H1 (cell line): ENCODE measurements around the gene PPP2R2B. TPM values are rescaled to one million over a fixed set of nuclear protein-coding genes. Genes with fewer than 3 reads are reported as not detected.

Experiments used
- CTCF ChIA-PET: fragments of 300-600 bp; sonication (Branson Sonifier 250); formaldehyde crosslinking; loops from one replicate; lab custom pipeline; 2021; ENCODE audit not compliant: partially characterized antibody; lab: Charles Lee
- POLR2A ChIA-PET: fragments of 300-600 bp; sonication (Branson Sonifier 250); formaldehyde crosslinking; loops from one replicate; lab custom pipeline; 2021; ENCODE audit warnings: inconsistent platforms; ENCODE audit not compliant: partially characterized antibody; lab: Charles Lee
- DNase-seq, 2 experiments: peaks; one replicate each; pipeline versions ENCODE4 v3.0.0 to v3.0.0-alpha.2; 2010 to 2022; ENCODE audit warnings: low spot score in 2 of 2, low read depth in 1 of 2, mixed read lengths in 1 of 2
- FAIRE-seq: peaks from 2 replicates; lab custom pipeline; 2011; peaks lifted over from hg19 to GRCh38; lab: Jason Lieb, UNC
- H2AFZ ChIP-seq: 2 replicates; pipeline ENCODE4 v1.8.1; 2012; ENCODE audit warnings: low read length, inconsistent platforms
- H2AK5ac ChIP-seq: 2 replicates; pipeline ENCODE4 v1.6.1; 2013; ENCODE audit warnings: low read depth, low read length
- H2BK120ac ChIP-seq: replicated peaks from 2 replicates; pipeline ENCODE3; 2013; ENCODE audit warnings: low read depth, low read length, inconsistent platforms
- H2BK12ac ChIP-seq: 2 replicates; pipeline ENCODE4 v1.6.1; 2013; ENCODE audit warnings: low read depth, low read length
- H2BK15ac ChIP-seq: 2 replicates; pipeline ENCODE4 v1.6.1; 2013; ENCODE audit warnings: low read length
- H2BK20ac ChIP-seq: 2 replicates; pipeline ENCODE4 v1.6.1; 2013; ENCODE audit warnings: low read length
- H2BK5ac ChIP-seq: 2 replicates; pipeline ENCODE4 v1.6.1; 2013; ENCODE audit warnings: low read depth, low read length
- H3K14ac ChIP-seq: 2 replicates; pipeline ENCODE4 v1.6.1; 2013; ENCODE audit warnings: inconsistent platforms; ENCODE audit not compliant: insufficient read length
- H3K18ac ChIP-seq: 2 replicates; pipeline ENCODE4 v1.6.1; 2013; ENCODE audit warnings: low read length; ENCODE audit errors: extremely low read depth
- H3K23ac ChIP-seq: 2 replicates; pipeline ENCODE4 v1.6.1; 2013; ENCODE audit warnings: inconsistent platforms; ENCODE audit not compliant: insufficient read length
- H3K23me2 ChIP-seq: 2 replicates; pipeline ENCODE4 v1.6.1; 2013; ENCODE audit warnings: low read depth, low read length
- H3K27ac ChIP-seq: 2 replicates; pipeline ENCODE4 v1.6.1; 2011; ENCODE audit warnings: low read depth, low read length, inconsistent platforms
- H3K27me3 ChIP-seq, 4 experiments: replicated peaks in 1 of 4; 1 replicate in 1 of 4; 2 replicates in 3 of 4; pipeline versions ENCODE4 v1.6.1 to v1.8.1; 2011 to 2013; ENCODE audit warnings: low read length in 3 of 4, mild to moderate bottlenecking in 3 of 4, inconsistent platforms in 2 of 4, mixed read lengths in 2 of 4, moderate library complexity in 1 of 4; ENCODE audit not compliant: control insufficient read depth in 3 of 4, insufficient read depth in 3 of 4; ENCODE audit errors: extremely low read depth in 1 of 4
- H3K36me3 ChIP-seq, 4 experiments: 2 replicates each; pipeline versions ENCODE4 v1.6.1 to v1.8.1; 2011 to 2013; ENCODE audit warnings: mild to moderate bottlenecking in 4 of 4, low read length in 3 of 4, moderate library complexity in 2 of 4, control low read depth in 1 of 4, inconsistent platforms in 1 of 4; ENCODE audit not compliant: insufficient read depth in 4 of 4, control insufficient read depth in 2 of 4
- H3K4ac ChIP-seq: replicated peaks from 2 replicates; pipeline ENCODE3; 2013; ENCODE audit warnings: low read length, low read depth, mixed read lengths, inconsistent platforms; ENCODE audit not compliant: insufficient read length
- H3K4me1 ChIP-seq, 4 experiments: replicated peaks in 1 of 4; 1 replicate in 1 of 4; 2 replicates in 3 of 4; pipeline versions ENCODE4 v1.6.1 to v1.8.1; 2011 to 2013; ENCODE audit warnings: low read length in 3 of 4, inconsistent platforms in 2 of 4, mixed read lengths in 1 of 4; ENCODE audit not compliant: insufficient read depth in 4 of 4, control insufficient read depth in 3 of 4
- H3K4me2 ChIP-seq, 2 experiments: 2 replicates each; pipeline versions ENCODE4 v1.6.1 to v1.8.1; 2011 to 2013; ENCODE audit warnings: low read depth in 2 of 2, low read length in 2 of 2, control low read depth in 1 of 2, inconsistent platforms in 1 of 2, mild to moderate bottlenecking in 1 of 2; ENCODE audit not compliant: insufficient read depth in 1 of 2
- H3K4me3 ChIP-seq, 4 experiments: fragments of 200-600, 300-600 bp in 1 of 4; sonication (generic), shearing (Covaris generic), sonication (Bioruptor Twin) in 1 of 4; 2 replicates each; pipeline versions ENCODE4 v1.5.1 to v1.8.1; 2011 to 2016; ENCODE audit warnings: low read length in 4 of 4, low read depth in 3 of 4, control low read depth in 2 of 4, inconsistent platforms in 2 of 4, mild to moderate bottlenecking in 2 of 4, mixed read lengths in 1 of 4, moderate library complexity in 1 of 4; ENCODE audit not compliant: insufficient read depth in 2 of 4; ENCODE audit errors: extremely low read depth in 1 of 4
- H3K56ac ChIP-seq: replicated peaks from 2 replicates; pipeline ENCODE3; 2013; ENCODE audit warnings: low read depth, mild to moderate bottlenecking, mixed read lengths, low read length, inconsistent platforms; ENCODE audit not compliant: insufficient read length
- H3K79me1 ChIP-seq: 2 replicates; pipeline ENCODE4 v1.6.1; 2013; ENCODE audit warnings: low read depth, low read length, control low read depth
- H3K79me2 ChIP-seq, 2 experiments: 2 replicates each; pipeline versions ENCODE4 v1.6.1 to v1.8.1; 2012 to 2013; ENCODE audit warnings: low read length in 2 of 2, mild to moderate bottlenecking in 2 of 2, inconsistent platforms in 1 of 2; ENCODE audit not compliant: insufficient read depth in 2 of 2, control insufficient read depth in 1 of 2
- H3K9ac ChIP-seq, 4 experiments: replicated peaks in 1 of 4; 1 replicate in 1 of 4; 2 replicates in 3 of 4; pipeline versions ENCODE4 v1.6.1 to v1.8.1; 2011 to 2013; ENCODE audit warnings: low read depth in 3 of 4, low read length in 3 of 4, control low read depth in 2 of 4, mild to moderate bottlenecking in 2 of 4, moderate library complexity in 2 of 4, inconsistent platforms in 1 of 4; ENCODE audit errors: extremely low read depth in 1 of 4
- H3K9me3 ChIP-seq, 2 experiments: 2 replicates each; pipeline versions ENCODE4 v1.6.1 to v1.8.1; 2012 to 2013; ENCODE audit warnings: mild to moderate bottlenecking in 2 of 2, moderate library complexity in 2 of 2, control low read depth in 1 of 2, inconsistent platforms in 1 of 2, low read depth in 1 of 2, low read length in 1 of 2, mixed read lengths in 1 of 2; ENCODE audit not compliant: insufficient read depth in 2 of 2
- H4K20me1 ChIP-seq, 2 experiments: replicated peaks in 1 of 2; 2 replicates each; pipeline versions ENCODE3 to v1.8.1; 2011 to 2013; ENCODE audit warnings: inconsistent platforms in 2 of 2, low read length in 2 of 2, mild to moderate bottlenecking in 1 of 2; ENCODE audit not compliant: insufficient read depth in 2 of 2, control insufficient read depth in 1 of 2
- H4K5ac ChIP-seq: 2 replicates; pipeline ENCODE4 v1.6.1; 2013; ENCODE audit warnings: low read length, low read depth, mixed read lengths, inconsistent platforms; ENCODE audit not compliant: insufficient read length
- H4K8ac ChIP-seq: 2 replicates; pipeline ENCODE4 v1.8.0; 2013; ENCODE audit warnings: mild to moderate bottlenecking, moderate library complexity, low read length, inconsistent platforms; ENCODE audit not compliant: insufficient read depth; ENCODE audit errors: extremely low read depth
- H4K91ac ChIP-seq: replicated peaks from 2 replicates; pipeline ENCODE3; 2013; ENCODE audit warnings: low read length, mixed read lengths, inconsistent platforms; ENCODE audit not compliant: insufficient read length
- BACH1 ChIP-seq: IDR thresholded peaks from 2 replicates; pipeline ENCODE4 v1.6.1; 2012; ENCODE audit warnings: low read length, improper control_type of control experiment
- CEBPB ChIP-seq: IDR thresholded peaks from 2 replicates; pipeline ENCODE4 v1.6.1; 2012; ENCODE audit warnings: low read depth, low read length
- HDAC2 ChIP-seq, 2 experiments: fragments of 300-600 bp in 1 of 2; sonication (generic) in 1 of 2; IDR thresholded peaks; 2 replicates each; pipeline ENCODE4 v1.6.1; 2011 to 2012; ENCODE audit warnings: low read depth in 2 of 2, low read length in 2 of 2, mild to moderate bottlenecking in 2 of 2, moderate library complexity in 2 of 2, borderline replicate concordance in 1 of 2, inconsistent platforms in 1 of 2
- MAFK ChIP-seq: IDR thresholded peaks from 2 replicates; pipeline ENCODE4 v1.6.1; 2012; ENCODE audit warnings: low read depth, mild to moderate bottlenecking, improper control_type of control experiment, low read length
- NANOG ChIP-seq: IDR thresholded peaks from 2 replicates; pipeline ENCODE4 v1.6.1; 2011; ENCODE audit warnings: low read length, low read depth, mild to moderate bottlenecking, inconsistent platforms; ENCODE audit not compliant: insufficient read depth, poor library complexity, severe bottlenecking
- POLR2AphosphoS5 ChIP-seq: IDR thresholded peaks from 2 replicates; pipeline ENCODE4 v1.6.1; 2011; ENCODE audit warnings: low read depth, low read length
- SP4 ChIP-seq: IDR thresholded peaks from 2 replicates; pipeline ENCODE4 v1.6.1; 2012; ENCODE audit warnings: low read length, inconsistent platforms
- WGBS, 2 experiments: shearing (Covaris generic) in 1 of 2; methylation state at CpG; one replicate each; pipeline versions ENCODE4 v1.1.6 to v1.1.7; 2013 to 2015; ENCODE audit warnings: low lambda C conversion rate in 2 of 2, mixed read lengths in 2 of 2, inconsistent platforms in 1 of 2, low coverage in 1 of 2, missing lambda C conversion rate in 1 of 2; ENCODE audit not compliant: insufficient replicate concordance in 2 of 2, insufficient coverage in 1 of 2, insufficient read length in 1 of 2; ENCODE audit errors: extremely low coverage in 1 of 2, missing lambda C conversion rate in 1 of 2; 5-methylcytosine and 5-hydroxymethylcytosine counted together
- polyA plus RNA-seq, 7 experiments: library from polyadenylated mRNA; depleted of rRNA in 3 of 7; stranded (reverse) in 5 of 7; unstranded in 2 of 7; fragments of >200 nt in 5 of 7; fragments of 200-250 nt in 2 of 7; gene quantifications; 1 replicate in 5 of 7; 2 replicates in 1 of 7; 4 replicates in 1 of 7; pipeline versions ENCODE4 v1.2.1 to v1.2.3, GENCODE V29; 2011 to 2013; ENCODE audit warnings: missing spikeins in 2 of 7, mixed read lengths in 2 of 7
- total RNA-seq: library from RNA; stranded (reverse); fragmentation: NEBNext Ultra II Directional; extraction: Animal tissue kit (Norgen Biotek cat#: 25700); gene quantifications from 2 replicates; pipeline ENCODE4 v1.2.1, GENCODE V29; 2021
- TF ChIP-seq, protein P1 (sequence below): IDR thresholded peaks from 2 replicates; pipeline ENCODE4 v1.6.1; 2011; ENCODE audit warnings: low read depth, mild to moderate bottlenecking, low read length; ENCODE audit not compliant: insufficient read depth
- TF ChIP-seq, protein P2 (sequence below), 3 experiments: IDR thresholded peaks; 1 replicate in 2 of 3; 2 replicates in 1 of 3; pipeline versions ENCODE4 v1.5.1 to v1.6.1; 2011; ENCODE audit warnings: low read length in 3 of 3, mild to moderate bottlenecking in 3 of 3, inconsistent platforms in 2 of 3, low read depth in 1 of 3, moderate library complexity in 1 of 3; ENCODE audit not compliant: insufficient read depth in 1 of 3; ENCODE audit errors: control extremely low read depth in 1 of 3
- TF ChIP-seq, protein P3 (sequence below): IDR thresholded peaks from 2 replicates; pipeline ENCODE4 v1.6.1; 2012; ENCODE audit warnings: inconsistent platforms

Gene PPP2R2B
- total and polyA plus RNA-seq, 2 of the 8 experiments (the other 6 are each of a cell fraction or from before 2014, with no cell fraction given), result 21.1 to 37.1 TPM

GRCh38 chr5:146756546-146756945 is 122.0 kb downstream of the PPP2R2B start:
- no peaks in the 10 kb centered on the region for H3K9me3 ChIP-seq
- H3K56ac ChIP-seq, result no peak overlapping the region
- no peak overlapping the region for H3K4me2 ChIP-seq
- H3K4me1 ChIP-seq, result no peaks in the 10 kb centered on the region; a peak in 1 of 7 replicates
- H3K23me2 ChIP-seq, result no peaks in the 10 kb centered on the region
- no peak overlapping the region for H4K5ac ChIP-seq
- ChIA-PET POLR2A (interaction anchor here (1.0 kb wide), 1 partner anchor 11 kb away, joined by 3 read pairs; no protein-coding TSS in a partner anchor), CTCF (interaction anchor here (0.6 to 1.7 kb wide), 4 partner anchors 19 to 438 kb away, joined by 3 to 5 read pairs (median 4); no protein-coding TSS in a partner anchor)
- H2BK120ac ChIP-seq, result no peak overlapping the region
- no peak overlapping the region for H2BK15ac ChIP-seq
- 74% methylated on average over 1 of the region's 1 CpG; no CpG with 5 or more reads in 1 of the 2 experiments for WGBS, 2 experiments
- no peaks in the 10 kb centered on the region for H3K79me1 ChIP-seq
- H2BK20ac ChIP-seq, result no peak overlapping the region
- no peaks in the 10 kb centered on the region for H3K27me3 ChIP-seq
- H3K27ac ChIP-seq, result no peak overlapping the region
- no peak for DNase-seq
- no peaks in the 10 kb centered on the region for H3K36me3 ChIP-seq
- no peak for FAIRE-seq
- H2BK12ac ChIP-seq, result no peak overlapping the region; the same call in 1 of the 2 replicates
- no peak overlapping the region for H2AFZ ChIP-seq
- no peak overlapping the region for H3K18ac ChIP-seq
- H3K9ac ChIP-seq, result no peak overlapping the region
- H3K4me3 ChIP-seq, result no peak overlapping the region
- no peak overlapping the region for H2AK5ac ChIP-seq
- H4K8ac ChIP-seq, result no peak overlapping the region
- no peak overlapping the region for H4K91ac ChIP-seq
- H3K14ac ChIP-seq, result no peak overlapping the region
- H3K4ac ChIP-seq, result no peak overlapping the region
- H2BK5ac ChIP-seq, result no peak overlapping the region
- no peak overlapping the region for H3K23ac ChIP-seq
- no peaks in the 10 kb centered on the region for H4K20me1 ChIP-seq
- no peaks in the 10 kb centered on the region for H3K79me2 ChIP-seq
- no peak for TF ChIP-seq CEBPB
- TF ChIP-seq, protein P1, sequence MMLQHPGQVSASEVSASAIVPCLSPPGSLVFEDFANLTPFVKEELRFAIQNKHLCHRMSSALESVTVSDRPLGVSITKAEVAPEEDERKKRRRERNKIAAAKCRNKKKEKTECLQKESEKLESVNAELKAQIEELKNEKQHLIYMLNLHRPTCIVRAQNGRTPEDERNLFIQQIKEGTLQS, result no peak
- TF ChIP-seq, protein P2, sequence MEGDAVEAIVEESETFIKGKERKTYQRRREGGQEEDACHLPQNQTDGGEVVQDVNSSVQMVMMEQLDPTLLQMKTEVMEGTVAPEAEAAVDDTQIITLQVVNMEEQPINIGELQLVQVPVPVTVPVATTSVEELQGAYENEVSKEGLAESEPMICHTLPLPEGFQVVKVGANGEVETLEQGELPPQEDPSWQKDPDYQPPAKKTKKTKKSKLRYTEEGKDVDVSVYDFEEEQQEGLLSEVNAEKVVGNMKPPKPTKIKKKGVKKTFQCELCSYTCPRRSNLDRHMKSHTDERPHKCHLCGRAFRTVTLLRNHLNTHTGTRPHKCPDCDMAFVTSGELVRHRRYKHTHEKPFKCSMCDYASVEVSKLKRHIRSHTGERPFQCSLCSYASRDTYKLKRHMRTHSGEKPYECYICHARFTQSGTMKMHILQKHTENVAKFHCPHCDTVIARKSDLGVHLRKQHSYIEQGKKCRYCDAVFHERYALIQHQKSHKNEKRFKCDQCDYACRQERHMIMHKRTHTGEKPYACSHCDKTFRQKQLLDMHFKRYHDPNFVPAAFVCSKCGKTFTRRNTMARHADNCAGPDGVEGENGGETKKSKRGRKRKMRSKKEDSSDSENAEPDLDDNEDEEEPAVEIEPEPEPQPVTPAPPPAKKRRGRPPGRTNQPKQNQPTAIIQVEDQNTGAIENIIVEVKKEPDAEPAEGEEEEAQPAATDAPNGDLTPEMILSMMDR (IDR thresholded peaks at IDR 0.05; ENCODE audit: control extremely low read depth in 1 of 3, insufficient read depth in 1 of 3, low read depth in 1 of 3, low read length in 3 of 3), result no peak
- TF ChIP-seq BACH1, result no peak
- no peak for TF ChIP-seq MAFK
- TF ChIP-seq, protein P3, sequence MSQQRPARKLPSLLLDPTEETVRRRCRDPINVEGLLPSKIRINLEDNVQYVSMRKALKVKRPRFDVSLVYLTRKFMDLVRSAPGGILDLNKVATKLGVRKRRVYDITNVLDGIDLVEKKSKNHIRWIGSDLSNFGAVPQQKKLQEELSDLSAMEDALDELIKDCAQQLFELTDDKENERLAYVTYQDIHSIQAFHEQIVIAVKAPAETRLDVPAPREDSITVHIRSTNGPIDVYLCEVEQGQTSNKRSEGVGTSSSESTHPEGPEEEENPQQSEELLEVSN, result no peak
- no peak for TF ChIP-seq POLR2AphosphoS5
- TF ChIP-seq SP4, result no peak
- TF ChIP-seq HDAC2 (IDR thresholded peaks at IDR 0.05; ENCODE audit: borderline replicate concordance in 1 of 2, low read depth in 2 of 2, low read length in 2 of 2), result no peak
- TF ChIP-seq NANOG, result no peak
